Middle frontal gyrus (tissue), 1 donor: ENCODE measurements around the gene ACP2.
"Not testable (repeated sequence)": the region's sequence is repeated elsewhere in the genome, so short reads cannot be mapped to it uniquely, and the experiment has no call there.

Source experiments
- DNase-seq: peaks from one replicate; pipeline ENCODE4 v3.0.0-alpha.2; 2015; ENCODE audit warnings: low spot score; ENCODE audit errors: extremely low spot score

The ACP2 gene

DNA sequence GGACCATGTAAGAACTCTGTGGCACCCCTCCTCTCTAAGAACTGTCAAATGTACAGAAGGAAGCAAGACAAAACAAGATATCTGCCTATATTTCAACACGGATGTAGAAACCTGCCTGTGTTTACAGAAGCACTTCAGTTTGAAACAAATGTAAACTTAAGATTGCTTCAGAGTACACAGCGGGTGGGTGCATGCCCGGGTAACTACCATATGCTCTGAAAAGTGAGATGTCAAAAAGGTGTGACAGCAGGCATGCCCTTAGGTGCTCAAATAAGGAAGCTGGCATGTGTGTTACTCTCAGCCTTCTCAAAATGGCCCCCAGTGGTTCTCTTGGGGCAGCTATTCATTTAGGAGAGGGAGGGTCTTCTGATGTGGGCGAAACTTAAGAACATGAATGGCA, 5.2 kb downstream of the ACP2 start:
- DNase-seq = no peak

DNA sequence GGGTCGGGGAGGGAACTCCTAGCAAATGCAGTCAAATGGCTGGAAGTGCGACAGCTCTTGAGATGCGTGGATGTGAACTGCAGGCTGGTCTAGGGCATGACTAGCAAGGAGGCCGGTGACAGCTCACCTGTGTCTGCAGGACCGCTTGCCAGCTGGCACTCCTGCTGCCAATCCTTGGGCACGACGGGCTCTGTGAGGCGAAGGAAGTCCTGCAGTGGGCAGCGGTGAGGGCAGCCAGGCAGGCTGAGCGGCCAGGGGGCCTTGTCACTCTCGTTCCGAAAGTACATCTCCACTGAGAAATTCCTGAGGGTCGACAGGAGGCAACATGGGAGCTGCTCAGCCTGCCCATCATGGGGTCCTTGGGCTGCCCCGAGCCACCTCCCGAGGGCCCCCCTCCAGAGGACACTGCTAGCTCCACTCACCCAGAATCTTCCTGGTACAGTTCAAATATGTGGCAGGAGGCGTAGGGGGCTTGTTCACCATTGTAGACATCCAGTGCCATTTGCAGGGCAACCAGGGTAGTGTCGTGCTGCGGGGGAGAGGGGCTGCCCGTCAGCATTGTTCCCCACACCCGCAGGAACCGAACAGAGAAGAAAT, 5.9 kb downstream of the ACP2 start:
- no peak for DNase-seq

DNA sequence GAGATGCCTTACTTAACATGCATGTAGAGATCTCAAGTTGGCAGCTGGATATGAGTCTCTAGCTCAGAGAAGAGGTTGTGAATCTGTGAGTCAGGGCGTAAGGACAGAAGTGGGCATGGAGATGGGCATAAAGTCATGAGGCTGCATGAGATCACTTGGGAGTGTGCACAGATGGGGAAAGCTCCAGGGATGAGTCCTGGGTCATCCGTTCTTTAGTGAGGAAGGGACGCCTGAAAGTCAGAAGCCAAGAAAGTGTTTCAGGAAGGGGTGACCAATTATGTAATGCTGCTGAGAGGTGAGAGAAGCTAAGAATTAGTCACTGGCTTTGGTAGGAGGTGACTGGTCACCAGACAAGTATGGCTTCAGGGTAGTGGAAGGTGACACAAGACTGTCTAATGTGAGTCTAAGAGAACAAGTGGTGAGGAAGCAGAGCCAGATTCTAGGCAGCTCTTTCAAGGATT, 6.7 kb downstream of the ACP2 start:
- no peak for DNase-seq

DNA sequence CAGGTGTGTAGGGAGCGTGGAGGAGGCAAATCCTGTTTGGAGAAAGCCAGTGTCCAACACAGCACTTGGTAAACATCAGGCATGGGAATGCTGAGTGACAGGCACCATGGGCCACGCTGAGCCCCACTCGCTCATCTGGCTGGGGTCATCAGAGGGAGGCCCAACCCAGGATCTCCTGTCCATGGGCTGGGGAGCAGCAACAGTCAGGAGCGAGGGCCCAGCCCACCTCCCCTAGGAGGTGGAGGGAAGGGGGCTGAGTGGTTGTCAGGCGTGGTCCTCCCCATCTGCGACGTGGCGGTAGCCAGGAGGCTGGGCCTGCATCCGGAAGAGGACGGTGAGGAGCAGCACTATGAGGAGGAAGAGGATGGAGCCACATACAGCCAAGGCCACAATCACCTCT, 8.8 kb downstream of the ACP2 start:
- DNase-seq = no peak

DNA sequence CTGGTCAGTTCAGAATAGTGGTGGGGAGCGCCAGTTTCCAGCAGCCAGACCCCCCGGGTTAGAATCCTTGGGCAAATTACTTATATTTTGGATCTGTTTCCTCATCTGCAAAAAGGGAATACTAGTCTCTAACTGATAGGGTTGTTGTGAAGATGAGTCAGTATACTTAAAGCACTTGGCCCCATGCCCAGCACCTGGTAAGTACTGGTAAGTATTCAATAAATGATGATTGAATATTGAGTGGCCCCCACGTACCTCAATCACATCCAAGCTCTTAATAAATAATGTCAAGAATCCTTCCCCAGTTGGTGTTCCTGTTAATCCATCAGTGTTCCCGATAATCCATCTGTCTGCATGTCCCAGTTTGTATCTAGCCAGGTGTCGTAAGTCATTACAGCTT, 12.1 kb downstream of the ACP2 start:
- DNase-seq = no peak

DNA sequence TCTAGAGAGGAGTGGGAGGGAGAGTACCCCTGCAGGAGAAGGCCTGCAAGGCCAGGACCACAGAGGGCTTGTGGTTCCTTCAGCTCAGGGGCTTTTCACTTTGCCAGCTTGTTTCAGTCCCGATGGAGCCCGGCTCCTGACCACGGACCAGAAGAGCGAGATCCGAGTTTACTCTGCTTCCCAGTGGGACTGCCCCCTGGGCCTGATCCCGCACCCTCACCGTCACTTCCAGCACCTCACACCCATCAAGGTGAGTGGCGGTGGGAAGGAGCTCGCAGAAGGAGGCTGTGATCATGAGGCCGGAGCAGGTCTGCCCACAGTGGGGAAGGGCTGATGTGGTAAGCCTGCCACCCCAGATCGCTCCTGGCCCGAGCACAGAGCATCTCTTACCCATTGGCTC, 13.5 kb downstream of the ACP2 start:
- DNase-seq = no peak

DNA sequence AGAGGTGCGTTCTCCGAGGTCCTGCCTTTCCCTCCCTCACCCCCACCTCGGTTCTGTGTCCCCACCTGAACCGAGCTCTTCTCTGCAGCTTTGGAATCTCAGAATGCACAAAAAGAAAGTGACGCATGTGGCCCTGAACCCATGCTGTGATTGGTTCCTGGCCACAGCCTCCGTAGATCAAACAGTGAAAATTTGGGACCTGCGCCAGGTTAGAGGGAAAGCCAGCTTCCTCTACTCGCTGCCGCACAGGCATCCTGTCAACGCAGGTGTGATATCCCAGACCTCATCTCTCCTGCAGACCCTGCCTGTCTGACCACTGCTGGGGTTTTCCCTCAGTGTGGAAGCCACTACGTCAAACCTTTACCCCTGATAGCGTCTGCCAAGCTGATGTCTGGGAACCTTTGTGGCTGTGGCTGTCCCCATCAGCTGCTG, 13.9 kb downstream of the ACP2 start:
- no peak for DNase-seq

DNA sequence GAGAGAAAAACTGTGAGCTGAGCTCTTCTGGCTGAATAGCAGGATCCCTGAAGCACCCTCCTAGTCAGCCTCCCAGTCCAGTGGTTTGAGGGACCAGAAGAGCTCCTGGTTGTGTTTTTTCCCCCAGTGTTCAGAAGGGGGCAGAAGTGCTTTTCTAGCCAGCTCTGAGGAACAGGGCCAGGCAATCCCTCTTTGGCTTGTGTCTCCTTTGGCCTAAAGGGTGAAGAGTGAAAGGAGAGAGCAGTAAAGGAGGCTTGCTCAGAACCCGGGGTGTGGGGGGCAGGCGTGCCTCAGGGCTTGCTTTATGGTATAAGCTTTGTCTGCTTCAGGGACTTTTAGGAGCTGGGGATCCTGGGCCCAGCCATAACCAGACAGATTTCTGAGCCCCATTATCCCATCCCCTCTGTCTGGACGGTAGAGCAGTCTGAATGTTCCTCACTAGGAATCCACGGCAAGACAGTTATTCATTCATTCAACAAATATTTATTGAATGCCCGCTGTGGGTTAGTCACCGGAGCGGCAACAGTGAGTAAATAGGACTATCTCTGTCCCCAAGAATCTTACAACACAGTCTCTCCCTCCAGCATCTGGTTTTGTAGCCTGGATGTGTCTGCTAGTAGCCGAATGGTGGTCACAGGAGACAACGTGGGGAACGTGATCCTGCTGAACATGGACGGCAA, 14.5 kb downstream of the ACP2 start:
- DNase-seq = no peak

DNA sequence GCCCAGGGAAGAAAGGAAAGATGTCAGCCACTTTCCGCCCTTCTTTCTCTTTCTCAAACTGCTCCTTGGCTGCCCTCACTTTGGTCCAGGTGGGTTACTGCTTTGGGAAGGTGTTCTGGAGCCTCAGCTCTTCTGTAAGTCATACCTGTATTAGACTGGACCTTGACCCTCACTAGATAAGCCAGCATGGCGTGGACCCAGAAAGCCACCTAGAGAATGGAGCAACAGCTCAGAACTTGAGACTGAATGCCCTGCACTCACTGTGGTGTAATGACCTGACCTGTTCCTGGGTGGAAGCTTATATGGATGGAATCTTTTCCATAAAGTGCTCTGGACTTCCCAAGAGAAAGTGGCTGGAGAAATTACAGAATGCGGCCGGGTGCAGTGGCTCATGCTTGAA, 15.6 kb downstream of the ACP2 start:
- no peak for DNase-seq

DNA sequence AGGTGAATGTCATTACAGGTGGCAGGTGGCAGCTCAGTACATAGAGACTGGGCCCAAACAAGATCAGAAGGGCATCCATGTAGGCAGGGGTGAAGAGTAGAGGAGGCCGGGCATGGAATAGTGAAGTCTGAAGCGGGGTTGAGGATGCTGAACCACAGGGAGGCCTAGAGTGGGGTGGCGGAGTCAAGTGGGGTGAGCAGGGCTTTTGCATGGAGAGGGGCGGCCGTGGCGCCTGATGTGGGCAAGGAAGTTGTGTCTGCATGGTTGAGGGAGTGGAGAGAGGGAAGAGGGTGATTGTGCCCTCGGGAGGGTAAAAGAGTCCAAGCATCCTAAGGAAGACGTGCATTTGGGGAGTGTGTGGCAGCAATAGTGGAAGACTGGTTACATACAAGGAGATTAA, 19.5 kb downstream of the ACP2 start:
- DNase-seq = no peak

DNA sequence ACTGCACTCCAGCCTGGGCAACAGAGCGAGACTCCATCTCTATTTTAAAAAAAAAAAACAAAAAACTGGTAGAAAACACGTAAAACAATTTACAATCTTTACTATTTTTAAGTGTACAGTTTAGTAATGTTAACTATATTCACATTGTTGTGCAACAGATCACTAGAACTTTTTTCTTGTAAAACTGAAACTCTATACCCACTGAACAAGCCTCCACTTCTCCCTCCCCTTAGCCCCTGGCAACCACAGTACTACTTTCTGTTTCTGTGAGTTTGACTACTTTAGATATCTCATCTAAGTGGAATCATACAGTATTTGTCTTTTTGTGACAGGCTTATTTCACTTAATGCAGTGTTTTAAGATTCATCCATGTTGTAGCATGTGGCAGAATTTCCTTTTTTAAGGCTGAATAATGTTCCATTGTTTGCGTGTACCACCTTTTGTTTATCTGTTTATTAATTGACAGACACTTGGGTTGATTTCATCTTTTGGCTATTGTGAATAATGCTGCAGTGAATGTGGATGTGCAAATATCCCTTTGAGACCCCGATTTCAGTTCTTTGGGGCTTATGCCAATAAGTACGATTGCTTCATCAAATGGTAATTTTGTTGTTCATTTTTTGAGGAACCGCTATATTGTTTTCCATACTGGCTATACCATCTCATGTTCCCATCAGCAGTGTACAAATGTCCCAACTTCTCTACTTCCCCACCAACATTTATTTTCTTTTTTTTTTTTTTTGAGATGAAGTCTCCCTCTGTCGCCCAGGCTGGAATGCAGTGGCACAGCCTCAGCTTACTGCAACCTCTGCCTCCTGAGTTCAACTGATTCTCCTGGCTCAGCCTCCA, 22.8 kb downstream of the ACP2 start:
- no peak for DNase-seq

DNA sequence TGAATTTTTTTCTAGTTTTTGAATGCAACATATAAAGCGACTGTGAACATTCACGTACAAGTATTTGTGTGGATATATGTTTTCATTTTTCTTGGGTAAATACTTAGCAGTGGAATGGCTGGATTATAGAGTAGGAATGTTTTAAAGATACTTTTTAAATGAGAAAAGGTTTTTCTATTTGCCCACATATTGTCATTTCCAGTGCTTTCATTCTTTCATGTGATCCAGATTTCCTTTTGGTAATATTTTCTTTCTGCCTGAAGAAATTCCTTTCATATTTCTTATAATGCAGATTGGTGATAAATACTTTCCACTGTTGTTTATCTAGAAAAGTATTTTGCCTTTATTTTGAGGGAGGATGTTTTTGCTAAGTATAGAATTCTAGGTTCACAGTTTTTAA, 25.9 kb downstream of the ACP2 start:
- DNase-seq = no peak

DNA sequence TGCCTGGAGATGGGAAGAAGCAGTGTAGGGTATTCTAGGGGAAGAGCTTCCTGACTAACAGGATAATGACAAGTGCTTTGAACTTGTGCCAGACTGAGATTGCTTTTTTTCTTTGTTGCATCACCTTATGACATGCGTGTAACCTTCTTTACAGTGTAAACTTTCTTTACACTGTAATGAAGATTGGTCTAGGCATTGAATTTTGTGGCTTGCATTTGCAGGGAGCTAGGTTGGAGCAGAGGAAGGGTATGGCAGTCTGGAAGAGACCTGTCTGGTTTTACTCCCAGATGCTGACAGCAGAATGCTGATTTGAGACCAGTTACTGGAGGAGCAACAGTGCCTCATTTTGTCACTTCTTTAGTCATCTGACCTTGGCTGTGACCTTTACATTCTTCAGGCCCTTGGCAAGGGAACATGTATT, 28.2 kb downstream of the ACP2 start:
- no peak for DNase-seq

DNA sequence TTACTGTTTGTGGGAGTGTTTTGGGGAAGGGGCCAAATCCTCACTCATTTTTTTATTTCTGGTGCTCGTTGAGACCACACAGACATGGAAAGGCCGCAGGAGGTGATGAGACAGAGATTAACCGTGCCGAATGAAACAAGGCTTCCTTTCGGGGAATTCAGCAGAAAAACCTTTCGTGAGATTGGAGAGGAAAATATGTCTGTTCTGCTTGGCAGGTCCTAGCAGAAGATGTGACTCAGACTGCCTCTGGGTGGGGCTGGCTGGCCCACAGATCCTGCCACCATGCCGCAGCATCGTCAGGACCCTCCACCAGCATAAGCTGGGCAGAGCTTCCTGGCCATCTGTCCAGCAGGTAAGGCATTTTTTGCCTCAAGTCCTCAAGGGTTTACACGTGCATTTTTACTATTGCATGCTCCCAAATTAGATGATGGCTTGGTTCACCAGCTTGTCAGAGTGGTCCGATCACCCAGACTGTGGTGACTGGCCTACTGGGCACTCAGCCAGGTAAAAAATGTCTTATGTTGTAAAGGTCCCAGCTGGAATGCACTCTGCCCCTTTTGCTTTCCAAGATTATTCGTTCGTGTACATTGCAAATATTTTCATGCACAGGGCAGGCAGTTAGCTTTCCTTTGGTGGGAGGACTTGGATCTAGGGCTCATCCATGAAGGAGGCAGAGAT, 32.4 kb downstream of the ACP2 start:
- DNase-seq = peak; percentile 18

DNA sequence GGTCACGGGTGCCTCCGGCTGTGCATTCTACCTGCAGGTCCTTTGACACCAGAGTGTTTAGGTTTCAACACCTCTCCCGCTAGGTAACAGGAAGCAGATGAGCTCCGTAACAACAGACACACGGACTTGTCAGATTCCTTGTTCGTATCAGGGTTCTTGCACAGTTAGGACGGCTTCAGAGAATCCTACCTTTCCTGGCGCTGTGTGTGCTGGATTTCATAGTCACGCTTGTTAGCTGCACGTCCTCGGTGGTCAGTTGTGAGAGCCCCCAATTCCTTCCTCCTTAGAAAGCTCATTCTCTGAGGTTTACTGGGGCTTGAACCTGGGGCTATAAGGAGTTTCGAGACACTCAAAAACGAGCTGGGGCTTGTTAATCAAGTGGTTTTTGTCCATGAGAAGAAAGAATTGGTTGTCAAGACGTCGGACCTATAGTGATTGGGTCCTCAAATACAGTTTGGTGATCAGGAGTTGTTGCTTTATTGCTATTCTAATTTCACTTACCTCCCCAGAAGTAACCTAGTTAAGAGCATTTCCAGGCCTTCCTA, 33.2 kb downstream of the ACP2 start:
- no peak for DNase-seq

DNA sequence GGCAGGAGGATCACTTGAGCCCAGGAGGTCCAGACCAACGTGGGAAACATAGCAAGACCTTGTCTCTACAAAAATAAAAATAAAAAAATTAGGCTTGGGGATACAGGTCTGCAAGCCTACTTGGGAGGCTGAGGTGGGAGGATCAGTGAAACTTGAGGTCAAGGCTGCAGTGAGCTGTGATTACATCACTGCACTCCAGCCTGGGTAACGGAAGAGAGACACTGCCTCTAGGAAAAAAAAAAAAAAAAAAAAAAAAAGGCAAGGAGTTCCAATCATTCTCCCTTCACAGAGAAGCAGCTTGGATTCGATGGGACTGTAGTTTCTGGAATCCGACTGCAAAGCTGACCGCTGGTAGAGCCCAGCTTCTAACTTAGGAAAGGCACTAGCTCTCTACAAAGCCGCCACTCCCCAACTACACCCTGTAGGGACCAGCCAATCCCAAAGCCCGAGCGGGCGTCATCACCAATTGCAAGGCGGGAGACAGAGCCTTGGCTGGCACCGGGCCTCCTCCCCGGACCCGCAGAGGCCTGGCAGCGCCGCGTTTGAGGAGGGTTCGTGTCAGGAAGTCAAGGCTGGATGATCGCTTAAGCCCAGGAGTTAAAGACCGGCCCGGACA, 34.6 kb downstream of the ACP2 start:
- peak; percentile 88 for DNase-seq

DNA sequence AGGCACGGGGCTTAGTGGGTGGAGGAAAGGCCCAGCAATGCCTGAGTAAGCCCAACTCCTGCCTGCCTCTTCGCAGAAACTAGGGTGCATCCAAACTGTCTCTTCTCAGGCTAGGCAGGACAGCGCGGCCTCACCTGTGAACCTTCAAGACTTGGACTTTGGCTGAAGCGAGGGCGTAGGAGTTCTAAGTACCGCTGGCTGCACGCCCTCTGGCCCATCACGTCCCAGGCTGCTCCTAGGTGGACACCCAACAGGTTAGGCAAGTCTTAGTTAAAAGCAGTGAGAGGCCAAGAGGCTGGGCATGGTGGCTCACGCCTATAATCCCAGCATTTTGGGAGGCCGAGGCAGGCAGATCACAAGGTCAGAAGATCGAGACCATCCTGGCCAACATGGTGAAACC, 35.7 kb downstream of the ACP2 start:
- no peak for DNase-seq

DNA sequence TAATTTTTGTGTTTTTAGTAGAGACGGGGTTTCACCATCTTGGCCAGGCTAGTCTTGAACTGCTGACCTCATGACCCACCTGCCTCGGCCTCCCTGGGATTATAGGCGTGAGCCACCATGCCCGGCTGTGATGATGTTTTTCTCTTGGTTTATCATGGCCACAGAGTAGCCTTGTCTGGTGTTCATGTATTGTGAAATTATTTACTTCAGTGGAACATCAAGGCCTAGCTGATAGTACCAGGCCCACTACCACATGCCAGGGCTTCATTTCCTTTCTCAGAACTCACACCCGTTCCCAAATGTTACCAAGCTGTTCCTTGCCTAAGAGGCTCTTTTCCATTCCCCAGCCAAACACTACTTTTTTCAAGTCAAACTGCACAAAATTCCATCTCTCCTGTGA, 40.0 kb downstream of the ACP2 start:
- no peak for DNase-seq

DNA sequence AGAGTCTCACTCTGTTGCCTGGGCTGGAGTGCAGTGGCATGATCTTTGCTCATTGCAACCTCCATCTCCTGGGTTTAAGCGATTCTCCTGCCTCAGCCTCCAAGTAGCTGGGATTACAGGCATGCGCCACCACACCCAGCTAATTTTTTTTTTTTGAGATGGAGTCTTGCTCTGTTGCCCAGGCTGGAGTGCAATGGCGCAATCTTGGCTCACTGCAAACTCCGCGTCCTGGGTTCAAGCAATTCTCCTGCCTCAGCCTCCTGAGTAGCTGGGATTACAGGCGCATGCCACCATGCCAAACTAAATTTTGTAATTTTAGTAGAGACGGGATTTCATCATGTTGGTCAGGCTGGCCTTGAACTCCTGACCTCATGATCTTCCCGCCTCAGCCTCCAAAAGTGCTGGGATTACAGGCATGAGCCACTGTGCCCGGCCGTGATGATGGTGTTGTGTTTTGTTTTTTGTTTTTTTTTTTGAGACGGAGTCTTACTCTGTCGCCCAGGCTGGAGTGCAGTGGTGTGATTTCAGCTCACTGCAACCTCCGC, 40.5 kb downstream of the ACP2 start:
- DNase-seq = not testable (repeated sequence)

DNA sequence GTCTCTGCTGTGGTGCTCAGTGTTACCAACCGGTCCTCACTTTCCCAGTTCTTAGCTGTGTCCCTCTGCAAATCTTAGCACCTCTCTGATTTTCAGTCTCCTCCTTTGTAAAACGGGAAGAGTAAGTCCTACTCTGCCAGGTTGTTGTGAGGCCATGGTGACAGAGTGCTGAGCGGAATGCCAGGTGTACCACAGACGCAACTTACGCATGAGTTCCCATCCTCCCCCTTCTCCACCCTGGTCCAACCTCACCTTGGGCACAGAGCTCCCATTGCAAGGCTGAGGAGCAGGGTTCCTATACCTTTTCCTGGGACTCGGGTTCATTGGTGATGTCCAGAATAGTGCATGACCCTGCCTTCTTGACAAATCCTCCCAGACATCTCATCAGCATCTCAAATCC, 41.2 kb downstream of the ACP2 start:
- DNase-seq = no peak

DNA sequence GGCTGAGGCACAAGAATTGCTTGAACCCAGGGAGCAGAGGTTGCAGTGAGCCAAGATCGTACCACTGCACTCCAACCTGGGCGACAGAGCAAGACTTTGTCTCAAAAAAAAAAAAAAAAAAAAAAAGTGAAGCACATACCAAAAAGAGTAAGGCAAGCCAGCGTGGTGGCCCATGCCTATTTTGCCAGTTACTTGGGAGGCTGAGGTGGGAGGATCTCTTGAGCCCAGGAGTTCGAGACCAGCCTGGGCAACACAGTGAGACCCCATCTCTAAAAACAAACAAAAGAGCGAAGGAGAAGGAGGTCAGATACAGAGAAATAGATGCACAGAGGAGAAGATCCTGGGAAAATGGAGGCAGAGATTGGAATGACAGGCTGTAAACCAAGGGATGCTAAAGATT, 42.0 kb downstream of the ACP2 start:
- not testable (repeated sequence) for DNase-seq
